Trophoblast cell (in vitro differentiated cells and primary cell): Measurements from ENCODE around the gene PARD3B.

Experiments
- DNase-seq, 2 donors: peaks; one replicate each; pipeline ENCODE4 v3.0.0-alpha.2; 2016
- H2AFZ ChIP-seq: 2 replicates; pipeline ENCODE4 v1.6.1; 2013; ENCODE audit warnings: low read length, moderate library complexity, mild to moderate bottlenecking; ENCODE audit not compliant: insufficient read depth, poor library complexity
- H2AK5ac ChIP-seq: 2 replicates; pipeline ENCODE4 v1.6.1; 2013; ENCODE audit warnings: mild to moderate bottlenecking, low read length
- H2BK120ac ChIP-seq: 2 replicates; pipeline ENCODE4 v1.6.1; 2013; ENCODE audit warnings: low read length, mild to moderate bottlenecking, moderate library complexity; ENCODE audit not compliant: insufficient read depth, poor library complexity
- H2BK12ac ChIP-seq: 2 replicates; pipeline ENCODE4 v1.6.1; 2013; ENCODE audit warnings: mild to moderate bottlenecking, low read length, moderate library complexity
- H2BK5ac ChIP-seq: 2 replicates; pipeline ENCODE4 v1.6.1; 2013; ENCODE audit warnings: low read length, low read depth, moderate library complexity, mild to moderate bottlenecking; ENCODE audit not compliant: poor library complexity
- H3K14ac ChIP-seq: 2 replicates; pipeline ENCODE4 v1.6.1; 2013; ENCODE audit warnings: mild to moderate bottlenecking, low read length
- H3K18ac ChIP-seq: 2 replicates; pipeline ENCODE4 v1.6.1; 2013; ENCODE audit warnings: mild to moderate bottlenecking, low read length
- H3K23ac ChIP-seq: 2 replicates; pipeline ENCODE4 v1.6.1; 2013; ENCODE audit warnings: low read length
- H3K27ac ChIP-seq: 2 replicates; pipeline ENCODE4 v1.5.1; 2013; ENCODE audit warnings: low read depth, mild to moderate bottlenecking, inconsistent platforms, low read length, moderate library complexity
- H3K27me3 ChIP-seq: 2 replicates; pipeline ENCODE4 v1.6.1; 2013; ENCODE audit warnings: inconsistent platforms, mild to moderate bottlenecking, low read length, moderate library complexity; ENCODE audit not compliant: insufficient read depth
- H3K36me3 ChIP-seq, 2 experiments: 1 replicate in 1 of 2; 2 replicates in 1 of 2; pipeline ENCODE4 v1.6.1; 2013; ENCODE audit warnings: low read length in 2 of 2, mild to moderate bottlenecking in 2 of 2, moderate library complexity in 1 of 2; ENCODE audit not compliant: insufficient read depth in 2 of 2, control insufficient read depth in 1 of 2
- H3K4ac ChIP-seq: 2 replicates; pipeline ENCODE4 v1.6.1; 2013; ENCODE audit warnings: low read depth, mild to moderate bottlenecking, low read length, moderate library complexity
- H3K4me1 ChIP-seq, 2 experiments: 1 replicate in 1 of 2; 2 replicates in 1 of 2; pipeline ENCODE4 v1.6.1; 2013; ENCODE audit warnings: low read length in 2 of 2, mild to moderate bottlenecking in 2 of 2, moderate library complexity in 1 of 2; ENCODE audit not compliant: insufficient read depth in 2 of 2, control insufficient read depth in 1 of 2
- H3K4me2 ChIP-seq: 2 replicates; pipeline ENCODE4 v1.6.1; 2013; ENCODE audit warnings: inconsistent platforms, mild to moderate bottlenecking, low read length, moderate library complexity
- H3K4me3 ChIP-seq: 2 replicates; pipeline ENCODE4 v1.5.1; 2013; ENCODE audit warnings: mild to moderate bottlenecking, low read depth, low read length, inconsistent platforms
- H3K79me1 ChIP-seq: one replicate; pipeline ENCODE4 v1.6.1; 2013; ENCODE audit warnings: low read length
- H3K79me2 ChIP-seq: 2 replicates; pipeline ENCODE4 v1.6.1; 2013; ENCODE audit warnings: low read length, mild to moderate bottlenecking; ENCODE audit not compliant: control insufficient read depth, insufficient read depth, poor library complexity
- H3K9ac ChIP-seq: 2 replicates; pipeline ENCODE4 v1.6.1; 2013; ENCODE audit warnings: mild to moderate bottlenecking, low read length
- H3K9me3 ChIP-seq: 2 replicates; pipeline ENCODE4 v1.6.1; 2013; ENCODE audit warnings: low read depth, mild to moderate bottlenecking, control low read depth, inconsistent platforms, low read length; ENCODE audit not compliant: insufficient read depth
- H4K12ac ChIP-seq: 2 replicates; pipeline ENCODE4 v1.6.1; 2013; ENCODE audit warnings: low read depth, mild to moderate bottlenecking, low read length, moderate library complexity
- H4K8ac ChIP-seq: 2 replicates; pipeline ENCODE4 v1.6.1; 2013; ENCODE audit warnings: low read depth, mild to moderate bottlenecking, low read length, moderate library complexity
- H4K91ac ChIP-seq: one replicate; pipeline ENCODE4 v1.6.1; 2013; ENCODE audit warnings: low read depth, mild to moderate bottlenecking, low read length, moderate library complexity
- WGBS: extraction: QIAGEN DNeasy Blood & Tissue Kit; methylation state at CpG from one replicate; pipeline ENCODE4 v1.1.7; 2013; ENCODE audit warnings: missing lambda C conversion rate; ENCODE audit not compliant: insufficient read length, insufficient coverage; ENCODE audit errors: extremely low coverage; 5-methylcytosine and 5-hydroxymethylcytosine counted together

PARD3B gene

GRCh38 chr2:205177546-205177945 is 632.3 kb downstream of the PARD3B start:
- Histone ChIP-seq H3K79me2 (no peaks in the 10 kb centered on the region), H3K4ac (no peak overlapping the region), H3K18ac (no peak overlapping the region), H3K9me3 (no peaks in the 10 kb centered on the region), H2BK12ac (no peak overlapping the region), H2AFZ (no peak overlapping the region), H4K8ac (no peak overlapping the region), H3K79me1 (no peaks in the 10 kb centered on the region), H3K36me3 (no peaks in the 10 kb centered on the region), H3K4me2 (no peak overlapping the region), H3K23ac (no peak overlapping the region), H3K27me3 (no peaks in the 10 kb centered on the region), H2BK120ac (no peak overlapping the region), H3K4me1 (no peaks in the 10 kb centered on the region), H3K9ac (no peak overlapping the region), H3K14ac (no peak overlapping the region), H2AK5ac (no peak overlapping the region), H3K27ac (no peak overlapping the region), H4K12ac (no peak overlapping the region), H3K4me3 (no peak overlapping the region), H4K91ac (no peak overlapping the region), H2BK5ac (no peak overlapping the region)
- peak in 1 of 2 donors; percentile 12 for DNase-seq

GRCh38 chr2:205180730-205181129 is 635.5 kb downstream of the PARD3B start:
- Histone ChIP-seq H3K14ac (no peak overlapping the region), H2BK120ac (no peak overlapping the region), H3K27ac (no peak overlapping the region), H3K4ac (no peak overlapping the region), H4K12ac (no peak overlapping the region), H3K18ac (no peak overlapping the region), H2BK12ac (no peak overlapping the region), H2BK5ac (no peak overlapping the region), H4K91ac (no peak overlapping the region), H3K4me2 (no peak overlapping the region), H3K27me3 (no peaks in the 10 kb centered on the region), H2AFZ (no peak overlapping the region), H3K79me2 (no peaks in the 10 kb centered on the region), H3K4me3 (no peak overlapping the region), H2AK5ac (peak overlapping the region; percentile 74), H4K8ac (no peak overlapping the region), H3K9me3 (no peaks in the 10 kb centered on the region), H3K4me1 (peaks cover 0 to 6% of the 10 kb centered on the region in 2 experiments), H3K9ac (no peak overlapping the region), H3K23ac (no peak overlapping the region), H3K79me1 (no peaks in the 10 kb centered on the region), H3K36me3 (no peaks in the 10 kb centered on the region)
- WGBS = no CpG with 5 or more reads among the region's 3 CpGs
- DNase-seq = no peak

- Histone ChIP-seq H3K9ac (no peak overlapping the region), H2AFZ (no peak overlapping the region), H4K91ac (no peak overlapping the region), H3K18ac (no peak overlapping the region), H3K9me3 (no peaks in the 10 kb centered on the region), H3K27me3 (no peaks in the 10 kb centered on the region), H3K23ac (no peak overlapping the region), H2BK12ac (no peak overlapping the region), H3K14ac (no peak overlapping the region), H3K4me2 (no peak overlapping the region), H3K4ac (no peak overlapping the region), H2BK5ac (no peak overlapping the region), H2BK120ac (no peak overlapping the region), H3K4me3 (no peak overlapping the region), H2AK5ac (no peak overlapping the region), H3K79me1 (no peaks in the 10 kb centered on the region), H3K4me1 (peaks cover 0 to 6% of the 10 kb centered on the region in 2 experiments), H3K79me2 (no peaks in the 10 kb centered on the region), H4K8ac (no peak overlapping the region), H4K12ac (no peak overlapping the region), H3K27ac (no peak overlapping the region), H3K36me3 (no peaks in the 10 kb centered on the region)
- DNase-seq = peak; percentile 4 to 60
- WGBS = no CpG with 5 or more reads among the region's 6 CpGs
These were observed 642.5 kb downstream of the PARD3B start for GRCh38 chr2:205187731-205188130.

GRCh38 chr2:205188239-205189138 is 643.2 kb downstream of the PARD3B start:
- Histone ChIP-seq H2BK120ac (no peak overlapping the region), H2AK5ac (no peak overlapping the region), H3K9ac (no peak overlapping the region), H3K27ac (no peak overlapping the region), H3K79me2 (no peaks in the 10 kb centered on the region), H3K4me1 (peaks cover 0 to 3% of the 10 kb centered on the region in 2 experiments), H2BK12ac (no peak overlapping the region), H3K14ac (no peak overlapping the region), H3K18ac (no peak overlapping the region), H2AFZ (no peak overlapping the region), H4K91ac (no peak overlapping the region), H2BK5ac (no peak overlapping the region), H3K23ac (no peak overlapping the region), H3K4me2 (no peak overlapping the region), H3K4ac (no peak overlapping the region), H3K4me3 (no peak overlapping the region), H3K9me3 (no peaks in the 10 kb centered on the region), H4K12ac (peak overlapping the region; percentile 16), H3K36me3 (no peaks in the 10 kb centered on the region), H3K79me1 (no peaks in the 10 kb centered on the region), H4K8ac (no peak overlapping the region), H3K27me3 (no peaks in the 10 kb centered on the region)
- WGBS = no CpG with 5 or more reads among the region's 9 CpGs
- DNase-seq = no peak
